Mesendoderm (in vitro differentiated cells): ENCODE data around the gene MCCD1.
A peak's percentile ranks its signal among the peaks of the same experiment; 100 is the strongest.

ENCODE experiments used
- DNase-seq: peaks from one replicate; pipeline ENCODE4 v3.0.0; 2013
- H2AK5ac ChIP-seq: 2 replicates; pipeline ENCODE4 v1.6.1; 2013; ENCODE audit warnings: low read length, inconsistent platforms
- H2BK120ac ChIP-seq: 2 replicates; pipeline ENCODE4 v1.6.1; 2013; ENCODE audit warnings: low read depth, mild to moderate bottlenecking, low read length, moderate library complexity, mixed read lengths
- H2BK15ac ChIP-seq: replicated peaks from 2 replicates; pipeline ENCODE4 v1.6.1; 2013; ENCODE audit warnings: low read depth, mild to moderate bottlenecking, moderate library complexity
- H2BK5ac ChIP-seq: 2 replicates; pipeline ENCODE4 v1.6.1; 2013; ENCODE audit warnings: low read length, inconsistent platforms
- H3K18ac ChIP-seq: 2 replicates; pipeline ENCODE4 v1.6.1; 2013; ENCODE audit warnings: mild to moderate bottlenecking, low read length, mixed read lengths
- H3K23ac ChIP-seq: one replicate; pipeline ENCODE4 v1.6.1; 2013; ENCODE audit warnings: low read length
- H3K27ac ChIP-seq: 2 replicates; pipeline ENCODE4 v1.5.1; 2013; ENCODE audit warnings: low read depth, mild to moderate bottlenecking, inconsistent platforms, low read length, moderate library complexity
- H3K27me3 ChIP-seq: 2 replicates; pipeline ENCODE4 v1.6.1; 2013; ENCODE audit warnings: low read length, control low read depth, mild to moderate bottlenecking, inconsistent platforms; ENCODE audit not compliant: insufficient read depth, poor library complexity
- H3K36me3 ChIP-seq: 2 replicates; pipeline ENCODE4 v1.6.1; 2013; ENCODE audit warnings: low read length, inconsistent platforms; ENCODE audit not compliant: control insufficient read depth, insufficient read depth
- H3K4ac ChIP-seq: one replicate; pipeline ENCODE4 v1.6.1; 2013; ENCODE audit warnings: low read depth, mild to moderate bottlenecking, low read length, moderate library complexity
- H3K4me1 ChIP-seq: 2 replicates; pipeline ENCODE4 v1.6.1; 2013; ENCODE audit warnings: low read depth, low read length, inconsistent platforms; ENCODE audit not compliant: control insufficient read depth
- H3K4me2 ChIP-seq: 2 replicates; pipeline ENCODE4 v1.6.1; 2013; ENCODE audit warnings: low read length
- H3K4me3 ChIP-seq: 2 replicates; pipeline ENCODE4 v1.5.1; 2013; ENCODE audit warnings: mild to moderate bottlenecking, low read length
- H3K56ac ChIP-seq: one replicate; pipeline ENCODE4 v1.6.1; 2013; ENCODE audit warnings: low read length
- H3K79me1 ChIP-seq: 2 replicates; pipeline ENCODE4 v1.6.1; 2013; ENCODE audit warnings: low read length, inconsistent platforms
- H3K79me2 ChIP-seq: 2 replicates; pipeline ENCODE4 v1.6.1; 2013; ENCODE audit warnings: mild to moderate bottlenecking, low read length; ENCODE audit not compliant: control insufficient read depth, insufficient read depth
- H3K9ac ChIP-seq: 2 replicates; pipeline ENCODE4 v1.6.1; 2013; ENCODE audit warnings: low read length, inconsistent platforms
- H4K5ac ChIP-seq: one replicate; pipeline ENCODE4 v1.6.1; 2013; ENCODE audit warnings: low read length
- H4K8ac ChIP-seq: one replicate; pipeline ENCODE4 v1.6.1; 2013; ENCODE audit warnings: low read depth, mild to moderate bottlenecking, control low read depth, low read length, moderate library complexity
- WGBS: extraction: QIAGEN DNeasy Blood & Tissue Kit; methylation state at CpG from one replicate; pipeline ENCODE4 v1.1.7; 2013; ENCODE audit warnings: low lambda C conversion rate, missing lambda C conversion rate; ENCODE audit not compliant: insufficient coverage; ENCODE audit errors: extremely low coverage; 5-methylcytosine and 5-hydroxymethylcytosine counted together

The MCCD1 gene

GRCh38 chr6:31541059-31541657 lies 12.4 kb downstream of the MCCD1 start:
- peaks cover 5% of the 10 kb centered on the region for H3K4me1 ChIP-seq
- peak overlapping the region; percentile 25 for H2AK5ac ChIP-seq
- H3K56ac ChIP-seq = peak overlapping the region; percentile 82
- H3K23ac ChIP-seq = no peak overlapping the region
- no peak overlapping the region for H2BK15ac ChIP-seq
- peak overlapping the region; percentile 48 for H3K4me3 ChIP-seq
- no CpG with 5 or more reads among the region's 21 CpGs for WGBS
- DNase-seq = peak; percentile 80
- peak overlapping the region; percentile 74 for H3K4ac ChIP-seq
- H3K79me1 ChIP-seq = peaks cover 10% of the 10 kb centered on the region
- peak overlapping the region; percentile 79 for H3K27ac ChIP-seq
- H3K27me3 ChIP-seq = no peaks in the 10 kb centered on the region
- peak overlapping the region; percentile 43 for H3K4me2 ChIP-seq
- H3K18ac ChIP-seq = peak overlapping the region; percentile 88
- H3K79me2 ChIP-seq = peaks cover 49% of the 10 kb centered on the region
- H3K9ac ChIP-seq = peak overlapping the region; percentile 80
- peak overlapping the region; percentile 85 for H4K5ac ChIP-seq
- H4K8ac ChIP-seq = peak overlapping the region; percentile 16
- peak overlapping the region; percentile 99 for H2BK5ac ChIP-seq
- H3K36me3 ChIP-seq = peaks cover 20% of the 10 kb centered on the region
- H2BK120ac ChIP-seq = peak overlapping the region; percentile 47

- peak within 1 kb of the TSS; percentile 47 for H2BK120ac ChIP-seq
- peak within 1 kb of the TSS; percentile 25 for H2AK5ac ChIP-seq
- peak within 1 kb of the TSS; percentile 74 for H3K4ac ChIP-seq
- no peaks in the 10 kb centered on the region for H3K27me3 ChIP-seq
- WGBS = no CpG with 5 or more reads among the region's 43 CpGs
- DNase-seq = peak; percentile 99
- H4K5ac ChIP-seq = peak within 1 kb of the TSS; percentile 85
- peaks cover 5% of the 10 kb centered on the region for H3K4me1 ChIP-seq
- H3K9ac ChIP-seq = peak within 1 kb of the TSS; percentile 80
- H3K4me2 ChIP-seq = peak within 1 kb of the TSS; percentile 43
- H3K18ac ChIP-seq = peak within 1 kb of the TSS; percentile 88
- H3K79me2 ChIP-seq = peaks cover 42% of the 10 kb centered on the region
- H3K23ac ChIP-seq = no peak within 1 kb of the TSS
- H3K27ac ChIP-seq = peak within 1 kb of the TSS; percentile 79
- H3K56ac ChIP-seq = peak within 1 kb of the TSS; percentile 89
- peak within 1 kb of the TSS; percentile 16 for H4K8ac ChIP-seq
- peak within 1 kb of the TSS; percentile 75 for H3K4me3 ChIP-seq
- H2BK15ac ChIP-seq = no peak within 1 kb of the TSS
- peaks cover 6% of the 10 kb centered on the region for H3K79me1 ChIP-seq
- peak within 1 kb of the TSS; percentile 99 for H2BK5ac ChIP-seq
- peaks cover 14% of the 10 kb centered on the region for H3K36me3 ChIP-seq
These were observed 13.1 kb downstream of the MCCD1 start, which contains the start of gene DDX39B for GRCh38 chr6:31541658-31542521. TSS of gene DDX39B (minus strand) at chr6:31542003. CDS start at chr6:31540532, 1,471 bp downstream.

GRCh38 chr6:31543639-31544038 lies 14.9 kb downstream of the MCCD1 start:
- no peak overlapping the region for H3K9ac ChIP-seq
- H4K8ac ChIP-seq = no peak overlapping the region
- no peak overlapping the region for H2BK15ac ChIP-seq
- H3K4me3 ChIP-seq = no peak overlapping the region
- no peak overlapping the region for H3K4me2 ChIP-seq
- no peak overlapping the region for H3K27ac ChIP-seq
- H3K79me2 ChIP-seq = peaks cover 31% of the 10 kb centered on the region
- no peak overlapping the region for H2AK5ac ChIP-seq
- H4K5ac ChIP-seq = no peak overlapping the region
- no peak overlapping the region for H2BK5ac ChIP-seq
- no peak overlapping the region for H3K4ac ChIP-seq
- H3K18ac ChIP-seq = no peak overlapping the region
- no peak overlapping the region for H3K56ac ChIP-seq
- H3K23ac ChIP-seq = no peak overlapping the region
- peaks cover 5% of the 10 kb centered on the region for H3K4me1 ChIP-seq
- WGBS = no CpG with 5 or more reads among the region's 6 CpGs
- no peak overlapping the region for H2BK120ac ChIP-seq
- no peaks in the 10 kb centered on the region for H3K27me3 ChIP-seq
- peaks cover 11% of the 10 kb centered on the region for H3K36me3 ChIP-seq
- DNase-seq = no peak
- peaks cover 9% of the 10 kb centered on the region for H3K79me1 ChIP-seq

- H3K79me1 ChIP-seq = peaks cover 7% of the 10 kb centered on the region
- H2BK5ac ChIP-seq = no peak overlapping the region
- no peak overlapping the region for H3K18ac ChIP-seq
- no peak overlapping the region for H3K27ac ChIP-seq
- peaks cover 4% of the 10 kb centered on the region for H3K36me3 ChIP-seq
- no peak overlapping the region for H2AK5ac ChIP-seq
- no peak overlapping the region for H3K4me3 ChIP-seq
- H2BK120ac ChIP-seq = no peak overlapping the region
- no peak overlapping the region for H3K9ac ChIP-seq
- H3K4ac ChIP-seq = no peak overlapping the region
- H4K5ac ChIP-seq = no peak overlapping the region
- H2BK15ac ChIP-seq = no peak overlapping the region
- no CpG with 5 or more reads among the region's 2 CpGs for WGBS
- no peak overlapping the region for H3K23ac ChIP-seq
- no peak overlapping the region for H3K56ac ChIP-seq
- no peak overlapping the region for H4K8ac ChIP-seq
- H3K4me2 ChIP-seq = no peak overlapping the region
- H3K27me3 ChIP-seq = no peaks in the 10 kb centered on the region
- no peak for DNase-seq
- peaks cover 21% of the 10 kb centered on the region for H3K79me2 ChIP-seq
- peaks cover under 1% of the 10 kb centered on the region for H3K4me1 ChIP-seq
These were observed 15.9 kb downstream of the MCCD1 start for GRCh38 chr6:31544676-31545075.

GRCh38 chr6:31545291-31545690 lies 16.5 kb downstream of the MCCD1 start:
- Histone ChIP-seq H3K18ac (no peak overlapping the region), H3K4me2 (no peak overlapping the region), H2AK5ac (no peak overlapping the region), H3K27me3 (no peaks in the 10 kb centered on the region), H3K79me1 (peaks cover 7% of the 10 kb centered on the region), H2BK5ac (no peak overlapping the region), H4K8ac (no peak overlapping the region), H2BK120ac (no peak overlapping the region), H3K4me1 (no peaks in the 10 kb centered on the region), H2BK15ac (no peak overlapping the region), H4K5ac (no peak overlapping the region), H3K4ac (no peak overlapping the region), H3K56ac (peak overlapping the region; percentile 73), H3K36me3 (no peaks in the 10 kb centered on the region), H3K9ac (no peak overlapping the region), H3K79me2 (peaks cover 15% of the 10 kb centered on the region), H3K4me3 (no peak overlapping the region), H3K27ac (no peak overlapping the region), H3K23ac (no peak overlapping the region)
- no CpG with 5 or more reads among the region's 7 CpGs for WGBS
- no peak for DNase-seq
